Mammary epithelial cell (primary cell): Measurements from ENCODE around the gene OS9.

Source experiments
- CTCF ChIP-seq, 2 donors: IDR thresholded peaks in 1 of 2; conservative IDR thresholded peaks in 1 of 2; 2 replicates each; pipeline ENCODE4 v1.5.1; 2011 to 2012; ENCODE audit warnings: inconsistent platforms in 2 of 2, low read length in 2 of 2, mild to moderate bottlenecking in 2 of 2, control low read depth in 1 of 2, low read depth in 1 of 2; ENCODE audit not compliant: insufficient read depth in 1 of 2; ENCODE audit errors: extremely low read depth in 1 of 2
- EZH2 ChIP-seq: IDR thresholded peaks from 2 replicates; pipeline ENCODE4 v1.6.1; 2012; ENCODE audit warnings: low read length, inconsistent platforms, borderline replicate concordance

DNA sequence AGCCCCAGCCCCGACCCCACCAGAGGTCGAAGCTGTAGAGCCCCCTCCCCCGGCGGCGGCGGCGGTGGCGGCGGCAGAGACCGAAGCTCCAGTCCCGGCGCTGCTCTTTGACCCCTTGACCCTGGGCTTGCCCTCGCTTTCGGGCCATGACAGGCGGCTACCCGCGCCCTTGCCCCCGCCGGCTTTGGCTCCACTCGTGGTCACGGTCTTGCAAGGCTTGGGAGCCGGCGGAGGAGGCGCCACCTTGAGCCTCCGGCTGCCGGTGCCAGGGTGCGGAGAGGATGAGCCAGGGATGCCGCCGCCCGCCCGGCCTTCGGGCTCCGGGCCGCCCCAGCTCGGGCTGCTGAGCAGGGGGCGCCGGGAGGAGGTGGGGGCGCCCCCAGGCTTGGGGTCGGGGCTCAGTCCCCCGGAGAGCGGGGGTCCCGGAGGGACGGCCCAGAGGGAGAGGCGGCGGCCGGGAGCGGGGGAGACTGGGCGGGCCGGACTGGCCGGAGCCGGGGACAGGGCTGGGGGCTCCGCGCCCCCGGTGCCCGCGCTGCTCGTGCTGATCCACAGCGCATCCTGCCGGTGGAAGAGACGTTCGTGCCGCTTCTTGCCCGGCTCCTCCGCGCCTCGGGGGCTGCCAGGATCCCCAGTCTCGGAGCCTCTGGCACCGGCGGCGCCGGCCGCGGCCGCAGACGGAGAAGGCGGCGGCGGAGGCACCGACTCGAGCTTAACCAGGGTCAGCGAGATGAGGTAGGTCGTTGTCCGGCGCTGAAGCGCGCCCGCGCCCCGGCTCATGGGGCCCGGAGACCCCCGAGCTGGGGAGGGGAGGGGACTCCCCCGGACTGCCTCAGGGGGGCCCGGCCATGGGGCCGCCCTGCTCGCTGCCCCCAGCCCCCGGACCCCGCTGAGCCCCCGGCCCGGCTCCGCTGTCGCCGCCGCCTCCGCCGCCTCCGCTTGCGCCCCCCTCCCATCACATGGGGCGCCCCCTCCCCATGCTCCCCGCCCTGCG, 43.8 kb downstream of the OS9 start:
- peak in 1 of 2 donors; percentile 40 for TF ChIP-seq CTCF (conservative IDR thresholded peaks at IDR 0.05 in 1 of 2, IDR thresholded peaks at IDR 0.05 in 1 of 2; ENCODE audit: extremely low read depth in 1 of 2, insufficient read depth in 1 of 2, low read depth in 1 of 2, low read length in 2 of 2)
- TF ChIP-seq EZH2 = peak; percentile 89
